ENCODE measurements around the gene CYP24A1. TPM values are rescaled to one million over a fixed set of nuclear protein-coding genes. Genes with fewer than 3 reads are reported as not detected.

Gene CYP24A1
- total RNA-seq, 1 donor from 2014 or later: not detected

GRCh38 chr20:54115172-54115854 lies 58.5 kb downstream of the CYP24A1 start:
- Mint-ChIP-seq H3K36me3 (ENCODE audit: unreplicated experiment) (peaks cover 6% of the 10 kb centered on the region), H3K4me1 (ENCODE audit: low read depth, unreplicated experiment) (no peaks in the 10 kb centered on the region), H3K4me3 (ENCODE audit: unreplicated experiment) (no peak overlapping the region), H3K27me3 (ENCODE audit: unreplicated experiment) (peaks cover 5% of the 10 kb centered on the region), H3K9me3 (ENCODE audit: unreplicated experiment) (no peaks in the 10 kb centered on the region), H3K27ac (ENCODE audit: unreplicated experiment) (no peak overlapping the region)
- TF ChIP-seq CTCF (IDR thresholded peaks at IDR 0.05; ENCODE audit: partially characterized antibody, unreplicated experiment): no peak
- DNase-seq: no peak

GRCh38 chr20:54114109-54114508 lies 59.7 kb downstream of the CYP24A1 start:
- H3K4me1 Mint-ChIP-seq (ENCODE audit: low read depth, unreplicated experiment): no peaks in the 10 kb centered on the region

GRCh38 chr20:54113566-54113965 lies 60.2 kb downstream of the CYP24A1 start:
- Mint-ChIP-seq H3K27ac (ENCODE audit: unreplicated experiment) (no peak overlapping the region), H3K27me3 (ENCODE audit: unreplicated experiment) (peaks cover 5% of the 10 kb centered on the region), H3K4me3 (ENCODE audit: unreplicated experiment) (no peak overlapping the region), H3K9me3 (ENCODE audit: unreplicated experiment) (peaks cover 2% of the 10 kb centered on the region), H3K4me1 (ENCODE audit: low read depth, unreplicated experiment) (no peaks in the 10 kb centered on the region), H3K36me3 (ENCODE audit: unreplicated experiment) (peaks cover 6% of the 10 kb centered on the region)
- DNase-seq: no peak
- TF ChIP-seq CTCF (IDR thresholded peaks at IDR 0.05; ENCODE audit: partially characterized antibody, unreplicated experiment): no peak

More at GRCh38 chr20:54114109-54114508, 59.7 kb downstream of the CYP24A1 start:
- DNase-seq: no peak
- Mint-ChIP-seq H3K27me3 (ENCODE audit: unreplicated experiment) (peaks cover 5% of the 10 kb centered on the region), H3K9me3 (ENCODE audit: unreplicated experiment) (peaks cover 2% of the 10 kb centered on the region), H3K27ac (ENCODE audit: unreplicated experiment) (no peak overlapping the region), H3K36me3 (ENCODE audit: unreplicated experiment) (peaks cover 6% of the 10 kb centered on the region), H3K4me3 (ENCODE audit: unreplicated experiment) (no peak overlapping the region)
- no peak for TF ChIP-seq CTCF (IDR thresholded peaks at IDR 0.05; ENCODE audit: partially characterized antibody, unreplicated experiment)

GRCh38 chr20:54112221-54112884 lies 61.4 kb downstream of the CYP24A1 start:
- H3K36me3 Mint-ChIP-seq (ENCODE audit: unreplicated experiment): peaks cover 6% of the 10 kb centered on the region
- TF ChIP-seq CTCF (IDR thresholded peaks at IDR 0.05; ENCODE audit: partially characterized antibody, unreplicated experiment): no peak
- no peaks in the 10 kb centered on the region for H3K4me1 Mint-ChIP-seq (ENCODE audit: low read depth, unreplicated experiment)
- H3K27ac Mint-ChIP-seq (ENCODE audit: unreplicated experiment): no peak overlapping the region
- no peak for DNase-seq
- peaks cover 2% of the 10 kb centered on the region for H3K9me3 Mint-ChIP-seq (ENCODE audit: unreplicated experiment)
- peaks cover 5% of the 10 kb centered on the region for H3K27me3 Mint-ChIP-seq (ENCODE audit: unreplicated experiment)
- H3K4me3 Mint-ChIP-seq (ENCODE audit: unreplicated experiment): no peak overlapping the region

- H3K27me3 Mint-ChIP-seq (ENCODE audit: unreplicated experiment): peaks cover 5% of the 10 kb centered on the region
Measured at GRCh38 chr20:54111460-54111859, 62.3 kb downstream of the CYP24A1 start.

More at GRCh38 chr20:54111460-54111859, 62.3 kb downstream of the CYP24A1 start:
- Mint-ChIP-seq H3K27ac (ENCODE audit: unreplicated experiment) (no peak overlapping the region), H3K4me3 (ENCODE audit: unreplicated experiment) (no peak overlapping the region), H3K4me1 (ENCODE audit: low read depth, unreplicated experiment) (no peaks in the 10 kb centered on the region), H3K36me3 (ENCODE audit: unreplicated experiment) (peaks cover 6% of the 10 kb centered on the region), H3K9me3 (ENCODE audit: unreplicated experiment) (peaks cover 2% of the 10 kb centered on the region)
- no peak for DNase-seq
- no peak for TF ChIP-seq CTCF (IDR thresholded peaks at IDR 0.05; ENCODE audit: partially characterized antibody, unreplicated experiment)

Data from glutamatergic neuron (in vitro differentiated cells).